Adrenal gland (tissue), 12 donors: Measurements from ENCODE around the gene AIDA. TPM values are rescaled to one million over a fixed set of nuclear protein-coding genes. Genes with fewer than 3 reads are reported as not detected.

Source experiments
- DNase-seq, 7 donors: peaks; one replicate each; pipeline ENCODE4 v3.0.0-alpha.2; 2019 to 2020
- H3K27ac ChIP-seq, 5 donors: fragments of 200-600 bp; sonication (generic) in 4 of 5; 1 replicate in 3 of 5; 2 replicates in 2 of 5; pipeline versions ENCODE4 v1.5.1 to v1.8.0; 2016 to 2020; ENCODE audit warnings: mild to moderate bottlenecking in 1 of 5
- H3K27me3 ChIP-seq: fragments of 200-600 bp; 2 replicates; pipeline ENCODE4 v1.8.0; 2021
- H3K36me3 ChIP-seq, 2 donors: fragments of 200-600 bp; replicated peaks in 1 of 2; 1 replicate in 1 of 2; 2 replicates in 1 of 2; pipeline versions ENCODE4 v1.5.1 to v1.8.0; 2018 to 2022
- H3K4me1 ChIP-seq, 2 donors: fragments of 200-600 bp; replicated peaks in 1 of 2; 1 replicate in 1 of 2; 2 replicates in 1 of 2; pipeline versions ENCODE4 v1.5.1 to v1.8.0; 2018 to 2021
- H3K4me3 ChIP-seq, 4 donors: fragments of 200-600 bp; sonication (generic) in 3 of 4; one replicate each; pipeline ENCODE4 v1.5.1; 2016 to 2018
- H3K9me3 ChIP-seq, 3 donors: fragments of 200-600 bp; sonication (generic) in 1 of 3; replicated peaks in 1 of 3; 1 replicate in 2 of 3; 2 replicates in 1 of 3; pipeline versions ENCODE4 v1.5.1 to v1.8.0; 2016 to 2021
- POLR2A ChIP-seq, 2 donors: fragments of 450-650 bp; IDR thresholded peaks; one replicate each; pipeline ENCODE4 v1.6.1; 2017; ENCODE audit warnings: antibody characterized with exemption in 2 of 2, mild to moderate bottlenecking in 2 of 2, moderate library complexity in 1 of 2
- WGBS, 4 donors: extraction: QIAGEN DNeasy Blood & Tissue Kit in 2 of 4; methylation state at CpG; one replicate each; pipeline versions ENCODE4 v1.1.5 to v1.1.7; 2013 to 2017; 5-methylcytosine and 5-hydroxymethylcytosine counted together
- intact Hi-C, 2 donors: fragments of 100-400 bp; cut with DNase I; formaldehyde crosslinking; loops; one replicate each; pipeline versions ENCODE4 v1.14.1 to v1.15.0; 2022 to 2023
- polyA plus RNA-seq, 3 donors: library from polyadenylated mRNA; stranded (reverse); fragments of 200-250 nt in 2 of 3; fragments of 350-450 nt in 1 of 3; fragmentation: Illumina TruSeq in 1 of 3; extraction: RNeasy Lipid Tissue Mini Kit (QIAGEN cat#74804) in 1 of 3; gene quantifications; one replicate each; pipeline ENCODE4 v1.2.3, GENCODE V29; 2013 to 2014
- total RNA-seq, 9 donors: library from RNA; depleted of rRNA in 4 of 9; stranded (reverse); fragments of >200 nt in 4 of 9; fragments of 120-200 nt in 1 of 9; fragmentation: NEBNext Ultra II Directional in 1 of 9; extraction: Animal tissue kit (Norgen Biotek cat#: 25700) in 1 of 9; gene quantifications; one replicate each; pipeline versions ENCODE4 v1.1.0 to v1.2.4, GENCODE V29; 2013 to 2023
- TF ChIP-seq, protein P1 (sequence below), 6 experiments: fragments of 450-650 bp in 4 of 6; fragments of 200-600 bp in 2 of 6; sonication (generic) in 1 of 6; IDR thresholded peaks; 1 replicate in 5 of 6; 2 replicates in 1 of 6; pipeline versions ENCODE4 v1.5.1 to v1.8.0; 2016 to 2021; ENCODE audit warnings: antibody characterized with exemption in 6 of 6, mild to moderate bottlenecking in 2 of 6, moderate library complexity in 1 of 6
- donor health status: healthy with polysubstance abuse.
- donor health status: Bipolar disorder and iron deficiency.
- donor health status: DM: yes; HTN: yes; CAD: no.
- donor health status: DM: no; HTN: no; CAD: no.
- donor health status: DM: no; HTN: no; CAD: no.
- donor health status: DM: yes; HTN: yes; CAD: no.

AIDA gene
- total and polyA plus RNA-seq, 12 donors, result 29.4 to 72.0 (median 48.9) TPM

DNA sequence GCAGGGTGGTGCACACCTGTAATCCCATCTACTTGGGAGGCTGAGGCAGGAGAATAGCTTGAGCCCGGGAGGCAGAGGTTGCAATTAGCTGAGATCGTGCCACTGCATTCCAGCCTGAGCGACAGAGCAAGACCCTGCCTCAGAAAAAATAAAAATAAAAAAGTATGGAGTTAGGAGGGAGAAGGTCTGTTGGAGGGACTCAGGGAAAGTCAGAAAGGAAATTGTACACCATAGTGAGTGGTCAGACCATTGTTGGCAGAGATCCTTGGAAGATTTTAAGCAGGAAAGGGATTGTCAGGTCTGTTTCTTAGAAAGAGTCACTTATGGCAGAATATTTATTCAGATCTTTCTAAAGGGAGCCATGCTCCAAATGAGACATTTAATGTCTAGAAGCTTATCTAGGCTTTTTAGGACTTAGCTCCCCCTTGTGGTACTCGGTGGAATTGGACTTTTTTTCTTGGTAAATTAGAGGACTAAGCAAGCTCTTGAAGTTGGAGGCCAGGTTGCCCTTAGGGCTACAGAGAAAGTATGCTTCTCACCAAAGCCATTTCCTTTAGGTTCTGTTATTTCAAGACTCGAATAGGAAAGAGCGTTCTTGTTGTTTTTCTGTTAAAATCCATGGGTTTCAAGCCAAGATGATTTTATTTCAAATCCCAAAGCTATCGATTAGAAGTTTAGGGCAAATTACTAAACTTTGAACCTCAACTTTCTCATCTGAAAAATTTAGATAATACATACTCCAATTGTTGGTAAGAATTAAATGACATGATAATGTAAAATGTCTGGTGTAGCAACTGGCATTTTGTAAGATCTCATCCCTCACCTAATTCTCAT lies 77.9 kb downstream of the AIDA start:
- Histone ChIP-seq H3K27ac (no peak overlapping the region), H3K36me3 (peaks cover 0 to 37% of the 10 kb centered on the region in 2 donors), H3K27me3 (no peaks in the 10 kb centered on the region), H3K4me3 (no peak overlapping the region), H3K4me1 (no peaks in the 10 kb centered on the region), H3K9me3 (no peaks in the 10 kb centered on the region)
- intact Hi-C loops, result loop anchor here (5.0 kb wide), 1 partner anchor 172 kb away; no protein-coding TSS in a partner anchor
- DNase-seq, result peak; percentile 56 to 89 (median 81)
- TF ChIP-seq, protein P1, sequence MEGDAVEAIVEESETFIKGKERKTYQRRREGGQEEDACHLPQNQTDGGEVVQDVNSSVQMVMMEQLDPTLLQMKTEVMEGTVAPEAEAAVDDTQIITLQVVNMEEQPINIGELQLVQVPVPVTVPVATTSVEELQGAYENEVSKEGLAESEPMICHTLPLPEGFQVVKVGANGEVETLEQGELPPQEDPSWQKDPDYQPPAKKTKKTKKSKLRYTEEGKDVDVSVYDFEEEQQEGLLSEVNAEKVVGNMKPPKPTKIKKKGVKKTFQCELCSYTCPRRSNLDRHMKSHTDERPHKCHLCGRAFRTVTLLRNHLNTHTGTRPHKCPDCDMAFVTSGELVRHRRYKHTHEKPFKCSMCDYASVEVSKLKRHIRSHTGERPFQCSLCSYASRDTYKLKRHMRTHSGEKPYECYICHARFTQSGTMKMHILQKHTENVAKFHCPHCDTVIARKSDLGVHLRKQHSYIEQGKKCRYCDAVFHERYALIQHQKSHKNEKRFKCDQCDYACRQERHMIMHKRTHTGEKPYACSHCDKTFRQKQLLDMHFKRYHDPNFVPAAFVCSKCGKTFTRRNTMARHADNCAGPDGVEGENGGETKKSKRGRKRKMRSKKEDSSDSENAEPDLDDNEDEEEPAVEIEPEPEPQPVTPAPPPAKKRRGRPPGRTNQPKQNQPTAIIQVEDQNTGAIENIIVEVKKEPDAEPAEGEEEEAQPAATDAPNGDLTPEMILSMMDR (IDR thresholded peaks at IDR 0.05), result peak; percentile 84 to 91 (median 86)
- TF ChIP-seq POLR2A (IDR thresholded peaks at IDR 0.05), result no peak
- 37 to 44% (median 40%) methylated on average over 7 of the region's 7 CpGs for WGBS, 4 donors

DNA sequence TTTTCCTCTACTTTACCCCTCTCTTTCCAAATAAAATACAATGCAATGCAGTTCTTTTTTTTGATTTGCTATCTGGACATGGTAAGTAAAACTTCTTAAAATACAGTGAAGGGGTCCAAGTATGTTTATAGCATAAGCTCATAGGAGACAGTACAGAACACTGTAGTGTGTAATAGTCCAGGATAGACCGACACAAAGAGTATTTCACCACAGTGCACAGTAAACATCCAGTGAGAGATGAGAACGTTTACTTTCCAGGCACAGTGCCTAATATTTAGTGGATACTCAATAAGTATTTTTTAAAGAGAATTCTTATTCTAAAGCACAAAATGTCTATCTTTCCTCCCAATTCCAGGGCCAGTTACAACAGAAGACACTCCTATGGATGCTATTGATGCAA lies 79.5 kb downstream of the AIDA start:
- no peaks in the 10 kb centered on the region for H3K4me1 ChIP-seq
- no peak overlapping the region for H3K27ac ChIP-seq
- H3K4me3 ChIP-seq, result no peak overlapping the region
- TF ChIP-seq POLR2A (IDR thresholded peaks at IDR 0.05), result no peak
- TF ChIP-seq, protein P1 (IDR thresholded peaks at IDR 0.05), result no peak
- intact Hi-C loops, result loop anchor here (5.0 kb wide), 1 partner anchor 170 kb away; no protein-coding TSS in a partner anchor
- no peak for DNase-seq
- H3K36me3 ChIP-seq, result peaks cover 0 to 48% of the 10 kb centered on the region in 2 donors
- 70 to 77% (median 71%) methylated on average over 2 of the region's 2 CpGs for WGBS, 4 donors
- no peaks in the 10 kb centered on the region for H3K27me3 ChIP-seq
- H3K9me3 ChIP-seq, result no peaks in the 10 kb centered on the region

DNA sequence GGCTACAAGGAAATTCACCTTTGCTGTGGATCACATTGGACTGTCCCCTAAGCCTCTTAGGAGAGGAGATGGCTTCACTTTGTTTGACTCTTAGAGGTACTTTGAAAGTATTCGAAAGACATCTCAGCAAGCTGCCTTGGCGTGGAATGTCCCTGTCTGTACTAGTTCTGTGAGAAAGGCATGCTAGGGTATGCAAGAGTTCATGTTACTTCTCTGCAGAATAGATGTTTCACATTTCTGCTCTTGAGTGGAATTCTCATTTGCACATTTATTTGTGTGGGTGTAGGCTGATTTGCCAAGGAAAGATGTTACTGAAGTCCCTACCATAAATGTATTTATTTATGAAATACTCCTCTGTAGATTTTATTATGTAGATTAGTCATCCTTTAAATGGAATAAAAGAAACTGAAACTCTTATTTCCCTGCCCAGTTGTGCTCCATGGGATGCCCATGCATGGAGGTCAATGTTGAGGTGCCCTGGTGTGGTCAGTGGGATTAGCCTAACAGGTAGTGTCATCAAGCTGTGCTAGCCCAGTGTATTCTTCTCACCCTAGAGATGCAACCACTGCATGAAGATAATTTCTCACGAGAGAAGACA lies 80.6 kb downstream of the AIDA start:
- no peak for TF ChIP-seq POLR2A (IDR thresholded peaks at IDR 0.05)
- TF ChIP-seq, protein P1 (IDR thresholded peaks at IDR 0.05), result no peak
- intact Hi-C loops, result loop anchor here (5.0 kb wide), 1 partner anchor 169 kb away; no protein-coding TSS in a partner anchor
- 85 to 96% (median 94%) methylated on average over 3 of the region's 3 CpGs for WGBS, 4 donors
- peaks cover 0 to 50% of the 10 kb centered on the region in 2 donors for H3K36me3 ChIP-seq
- H3K4me3 ChIP-seq, result no peak overlapping the region
- no peak overlapping the region for H3K27ac ChIP-seq
- no peaks in the 10 kb centered on the region for H3K9me3 ChIP-seq
- no peaks in the 10 kb centered on the region for H3K27me3 ChIP-seq
- DNase-seq, result no peak
- no peaks in the 10 kb centered on the region for H3K4me1 ChIP-seq

DNA sequence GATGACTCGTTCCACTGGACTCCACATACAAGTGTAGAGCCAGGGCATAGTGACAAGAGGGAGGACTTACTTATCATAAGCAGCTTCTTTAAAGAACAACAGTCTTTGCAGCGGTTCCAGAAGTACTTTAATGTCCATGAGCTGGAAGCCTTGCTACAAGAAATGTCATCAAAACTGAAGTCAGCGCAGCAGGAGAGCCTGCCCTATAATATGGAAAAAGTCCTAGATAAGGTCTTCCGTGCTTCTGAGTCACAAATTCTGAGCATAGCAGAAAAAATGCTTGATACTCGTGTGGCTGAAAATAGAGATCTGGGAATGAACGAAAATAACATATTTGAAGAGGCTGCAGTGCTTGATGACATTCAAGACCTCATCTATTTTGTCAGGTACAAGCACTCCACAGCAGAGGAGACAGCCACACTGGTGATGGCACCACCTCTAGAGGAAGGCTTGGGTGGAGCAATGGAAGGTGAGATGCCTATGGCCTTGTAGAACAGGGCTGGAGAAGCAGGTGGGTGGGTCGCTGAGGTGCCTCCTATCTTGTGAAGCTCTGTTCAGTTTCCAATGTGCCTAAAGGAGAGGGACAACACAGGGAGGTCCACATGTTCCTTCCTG lies 82.3 kb downstream of the AIDA start:
- Histone ChIP-seq H3K36me3 (peaks cover 0 to 53% of the 10 kb centered on the region in 2 donors), H3K27me3 (no peaks in the 10 kb centered on the region), H3K27ac (no peak overlapping the region), H3K9me3 (no peaks in the 10 kb centered on the region), H3K4me3 (no peak overlapping the region), H3K4me1 (no peaks in the 10 kb centered on the region)
- no peak for DNase-seq
- intact Hi-C loops, result loop anchor here (5.0 kb wide), 1 partner anchor 168 kb away; no protein-coding TSS in a partner anchor
- WGBS, 4 donors, result 88 to 96% (median 94%) methylated on average over 7 of the region's 7 CpGs
- TF ChIP-seq POLR2A (IDR thresholded peaks at IDR 0.05), result no peak
- TF ChIP-seq, protein P1 (IDR thresholded peaks at IDR 0.05), result no peak
